GM13977 (cell line): ENCODE results near the gene DDX24.
A peak's percentile ranks its signal among the peaks of the same experiment; 100 is the strongest.

Source experiments
- DNase-seq: peaks from one replicate; pipeline ENCODE4 v3.0.0; 2012; ENCODE audit warnings: low spot score
- in situ Hi-C: fragments of 300-500 bp; cut with MboI; formaldehyde crosslinking; loops from one replicate; pipeline ENCODE4 v1.12.0; 2022; ENCODE audit warnings: low sequenced_read_pairs, low pct_unique_long_range_greater_than_20kb, mixed read lengths, inconsistent platforms; ENCODE audit not compliant: unreplicated experiment
- TF ChIP-seq, protein P1 (sequence below): IDR thresholded peaks from 2 replicates; pipeline ENCODE4 v1.5.1; 2012; ENCODE audit warnings: mild to moderate bottlenecking, control low read depth; ENCODE audit not compliant: insufficient read depth; ENCODE audit errors: extremely low read depth, missing control alignments

Gene DDX24

DNA sequence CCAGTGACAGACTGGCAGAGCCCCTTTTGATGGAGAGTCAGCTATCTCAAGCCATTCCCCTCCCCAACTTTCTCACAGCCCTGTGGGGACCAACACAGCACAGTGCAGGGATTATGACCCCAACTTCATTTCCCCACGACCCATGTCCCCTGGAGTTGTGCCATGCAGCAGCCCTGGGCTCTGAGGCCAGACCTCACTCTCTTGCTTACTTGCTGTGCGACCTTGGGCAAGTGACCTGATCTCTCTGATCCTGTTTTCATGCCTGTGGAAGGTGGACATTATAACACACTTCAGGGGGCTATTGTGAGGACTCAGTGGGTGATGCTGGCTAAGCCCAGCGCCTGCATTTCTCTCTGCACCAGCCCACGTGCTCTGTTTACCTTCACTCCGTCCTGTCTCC lies 40.8 kb downstream of the DDX24 start:
- in situ Hi-C loops = loop anchor here (25.0 kb wide), 1 partner anchor 97 kb away; the partner anchor contains the start of gene IFI27L2

DNA sequence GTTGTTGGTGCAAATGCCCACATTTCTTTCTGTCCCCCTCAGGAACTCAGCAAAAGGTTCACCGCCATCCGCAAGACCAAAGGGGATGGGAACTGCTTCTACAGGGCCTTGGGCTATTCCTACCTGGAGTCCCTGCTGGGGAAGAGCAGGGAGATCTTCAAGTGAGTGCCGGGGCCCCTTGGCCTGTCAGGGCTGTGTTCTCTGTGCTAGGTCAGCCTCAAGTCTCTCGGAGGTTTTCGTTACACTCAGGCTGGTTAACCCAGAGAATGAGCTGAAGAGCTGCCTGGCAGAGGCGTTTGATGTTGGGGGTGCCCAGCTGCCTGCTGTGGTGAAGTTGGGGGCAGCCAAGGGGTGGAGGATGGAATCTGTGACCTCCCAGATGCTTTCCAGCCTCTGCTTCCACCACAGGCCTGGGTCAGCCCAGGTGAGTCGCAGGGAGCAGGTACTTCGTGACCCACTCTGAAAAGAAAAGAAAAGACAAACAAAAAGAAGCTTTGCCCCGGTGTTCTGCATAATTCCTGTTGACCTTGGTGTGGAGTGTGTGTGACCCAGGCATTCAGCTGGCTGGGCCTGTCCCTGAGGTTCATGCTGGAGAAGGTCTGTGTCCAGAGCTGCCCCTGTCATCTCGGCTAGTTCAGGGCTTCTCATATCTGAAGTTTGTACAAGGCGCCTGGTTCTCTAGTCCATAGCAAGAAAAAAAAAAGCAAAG lies 41.9 kb downstream of the DDX24 start:
- TF ChIP-seq, protein P1, sequence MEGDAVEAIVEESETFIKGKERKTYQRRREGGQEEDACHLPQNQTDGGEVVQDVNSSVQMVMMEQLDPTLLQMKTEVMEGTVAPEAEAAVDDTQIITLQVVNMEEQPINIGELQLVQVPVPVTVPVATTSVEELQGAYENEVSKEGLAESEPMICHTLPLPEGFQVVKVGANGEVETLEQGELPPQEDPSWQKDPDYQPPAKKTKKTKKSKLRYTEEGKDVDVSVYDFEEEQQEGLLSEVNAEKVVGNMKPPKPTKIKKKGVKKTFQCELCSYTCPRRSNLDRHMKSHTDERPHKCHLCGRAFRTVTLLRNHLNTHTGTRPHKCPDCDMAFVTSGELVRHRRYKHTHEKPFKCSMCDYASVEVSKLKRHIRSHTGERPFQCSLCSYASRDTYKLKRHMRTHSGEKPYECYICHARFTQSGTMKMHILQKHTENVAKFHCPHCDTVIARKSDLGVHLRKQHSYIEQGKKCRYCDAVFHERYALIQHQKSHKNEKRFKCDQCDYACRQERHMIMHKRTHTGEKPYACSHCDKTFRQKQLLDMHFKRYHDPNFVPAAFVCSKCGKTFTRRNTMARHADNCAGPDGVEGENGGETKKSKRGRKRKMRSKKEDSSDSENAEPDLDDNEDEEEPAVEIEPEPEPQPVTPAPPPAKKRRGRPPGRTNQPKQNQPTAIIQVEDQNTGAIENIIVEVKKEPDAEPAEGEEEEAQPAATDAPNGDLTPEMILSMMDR = no peak
- in situ Hi-C loops = loop anchor here (25.0 kb wide), 1 partner anchor 98 kb away; the partner anchor contains the start of gene IFI27L2
- no peak for DNase-seq

More for the DNA sequence above, 40.8 kb downstream of the DDX24 start:
- TF ChIP-seq, protein P1 = no peak
- no peak for DNase-seq

DNA sequence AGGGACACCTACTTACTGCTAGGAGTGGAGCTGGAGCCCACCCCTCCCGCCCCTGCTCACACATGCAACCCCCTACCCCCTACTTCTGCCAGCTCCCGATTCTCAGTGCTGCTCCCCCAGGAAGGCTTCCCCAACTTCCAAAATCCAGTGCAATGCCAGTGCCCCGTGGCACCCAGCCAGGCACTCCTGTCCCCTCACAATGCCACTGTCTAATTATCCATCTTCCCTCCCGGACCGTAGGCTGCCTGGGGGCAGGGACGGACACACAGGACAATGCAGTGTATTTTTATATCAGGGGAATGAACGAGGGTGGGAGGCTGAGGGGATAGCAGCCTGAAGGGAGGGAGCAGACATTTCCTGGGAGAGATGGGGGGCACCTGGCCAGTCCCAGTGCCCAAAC lies 42.5 kb downstream of the DDX24 start:
- TF ChIP-seq, protein P1 = no peak
- no peak for DNase-seq
- in situ Hi-C loops = loop anchor here (25.0 kb wide), 1 partner anchor 99 kb away; the partner anchor contains the start of gene IFI27L2

DNA sequence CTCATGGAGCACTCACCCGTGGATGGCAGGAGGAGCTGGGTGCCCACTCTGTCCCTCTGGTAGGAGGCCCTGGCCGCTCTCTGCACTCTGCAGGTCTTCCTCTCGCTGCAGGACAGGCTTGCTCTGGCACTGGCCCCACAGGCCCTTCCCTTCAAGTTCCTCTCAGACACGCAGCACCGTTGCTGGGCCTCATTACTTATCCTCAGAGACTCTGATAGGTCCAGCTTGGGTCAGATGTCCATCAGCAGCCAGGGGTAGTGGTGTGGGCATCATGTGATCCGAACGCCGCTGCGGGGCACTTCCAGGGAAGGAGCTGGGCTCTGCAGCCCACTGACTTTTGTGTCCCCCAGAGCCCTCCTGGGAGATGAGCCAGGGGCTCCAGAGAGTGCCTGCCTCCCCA lies 43.0 kb downstream of the DDX24 start:
- TF ChIP-seq, protein P1 = no peak
- in situ Hi-C loops = loop anchor here (25.0 kb wide), 1 partner anchor 99 kb away; the partner anchor contains the start of gene IFI27L2
- DNase-seq = no peak

DNA sequence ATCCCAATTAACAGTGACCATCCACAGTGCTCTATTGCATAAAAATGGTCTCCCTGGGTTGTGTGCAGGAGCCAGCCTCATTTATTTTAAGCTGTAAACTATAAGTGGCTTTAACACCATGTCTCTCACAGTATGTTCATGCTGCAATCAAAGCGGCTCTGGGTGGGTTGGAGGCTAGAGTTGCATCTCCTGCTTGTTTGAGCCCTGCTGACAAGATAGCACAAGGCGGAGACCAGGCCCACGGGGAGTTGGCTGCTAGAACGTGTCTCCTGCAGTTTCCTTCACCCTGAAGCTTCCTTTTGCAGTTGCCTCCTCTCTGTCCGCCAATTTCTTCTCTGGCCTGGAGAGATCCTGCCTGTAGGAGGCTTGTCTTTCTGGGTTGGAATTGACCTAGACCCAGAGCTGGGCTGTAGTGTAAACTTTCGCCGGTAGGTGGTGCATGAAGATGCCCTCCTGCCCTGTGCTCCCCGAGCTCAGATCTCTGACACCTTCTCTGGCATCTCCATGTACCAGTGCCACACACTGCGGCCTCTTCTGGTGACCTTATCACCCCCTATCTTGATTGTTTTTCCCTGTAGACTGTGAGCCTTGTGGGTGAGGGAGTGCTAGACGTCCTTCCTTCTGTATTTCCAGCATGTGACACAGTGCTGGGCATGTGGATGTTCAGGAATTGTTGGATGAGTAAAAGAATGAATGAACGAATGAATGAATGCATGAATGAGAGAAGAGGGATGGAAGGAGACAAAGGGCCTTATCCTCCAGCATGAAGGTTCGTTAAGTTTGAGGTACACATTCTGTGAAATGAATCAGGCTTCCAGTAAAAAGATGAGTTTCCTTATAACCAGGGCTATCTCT lies 44.5 kb downstream of the DDX24 start:
- peak; percentile 84 for DNase-seq
- in situ Hi-C loops = loop anchor here (25.0 kb wide), 1 partner anchor 101 kb away; the partner anchor contains the start of gene IFI27L2
- TF ChIP-seq, protein P1 = peak; percentile 82

DNA sequence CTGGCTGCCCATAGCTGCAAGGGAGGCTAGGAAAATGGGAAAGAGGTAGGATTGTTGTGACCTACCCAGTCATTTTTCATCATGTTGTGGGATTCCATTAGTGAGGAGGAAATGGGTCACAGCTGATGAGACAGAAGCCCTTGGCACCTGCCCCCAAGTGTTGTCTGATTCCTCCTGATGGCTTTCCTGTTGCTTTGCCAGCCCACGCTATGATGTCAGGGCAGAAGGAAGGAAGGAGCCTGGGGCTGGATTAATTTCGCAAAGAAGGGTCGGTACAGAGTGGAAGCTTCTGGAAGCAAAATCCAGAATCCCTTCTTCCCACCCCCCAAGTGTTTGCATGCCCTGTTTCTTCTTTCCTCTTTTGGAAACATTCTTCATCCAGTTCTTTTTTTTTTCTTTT lies 46.1 kb downstream of the DDX24 start:
- TF ChIP-seq, protein P1 = no peak
- in situ Hi-C loops = loop anchor here (25.0 kb wide), 1 partner anchor 102 kb away; the partner anchor contains the start of gene IFI27L2
- DNase-seq = no peak
